KMS-11 (cell line): ENCODE measurements around the gene COIL.
A peak's percentile ranks its signal among the peaks of the same experiment; 100 is the strongest.
"Not testable (repeated sequence)": the region's sequence is repeated elsewhere in the genome, so short reads cannot be mapped to it uniquely, and the experiment has no call there.

Experiments
- H2AFZ ChIP-seq: fragments of 200-600 bp; sonication (generic); 2 replicates; pipeline ENCODE4 v1.6.1; 2016; ENCODE audit warnings: antibody characterized with exemption, mixed run types, low read depth
- H3K27ac ChIP-seq: fragments of 200-600 bp; sonication (generic); 2 replicates; pipeline ENCODE4 v1.6.1; 2016; ENCODE audit warnings: mild to moderate bottlenecking, mixed run types
- H3K27me3 ChIP-seq: fragments of 200-600 bp; sonication (generic); 2 replicates; pipeline ENCODE4 v1.6.1; 2017; ENCODE audit warnings: mild to moderate bottlenecking, low read depth, mixed run types, moderate library complexity; ENCODE audit not compliant: insufficient read depth
- H3K36me3 ChIP-seq: fragments of 200-600 bp; sonication (generic); 2 replicates; pipeline ENCODE4 v1.6.1; 2017; ENCODE audit warnings: mild to moderate bottlenecking, mixed run types; ENCODE audit not compliant: insufficient read depth
- H3K4me1 ChIP-seq: fragments of 200-600 bp; sonication (generic); 2 replicates; pipeline ENCODE4 v1.6.1; 2016; ENCODE audit warnings: mild to moderate bottlenecking, low read depth, mixed run types; ENCODE audit not compliant: poor library complexity, severe bottlenecking
- H3K4me2 ChIP-seq: fragments of 200-600 bp; sonication (generic); 2 replicates; pipeline ENCODE4 v1.7.0; 2016; ENCODE audit warnings: mild to moderate bottlenecking, mixed run types
- H3K4me3 ChIP-seq: fragments of 200-600 bp; sonication (generic); IDR thresholded peaks from 2 replicates; pipeline ENCODE4 v1.6.1; 2017; ENCODE audit warnings: low read depth, low read length, mixed read lengths; ENCODE audit not compliant: insufficient read depth
- H3K79me2 ChIP-seq: fragments of 200-600 bp; sonication (generic); 2 replicates; pipeline ENCODE4 v1.6.1; 2016; ENCODE audit warnings: low read depth, mixed run types; ENCODE audit not compliant: insufficient read depth
- H3K9ac ChIP-seq: fragments of 200-600 bp; sonication (generic); 2 replicates; pipeline ENCODE4 v1.6.1; 2016; ENCODE audit warnings: mild to moderate bottlenecking, mixed run types
- H4K20me1 ChIP-seq: fragments of 200-600 bp; sonication (generic); 2 replicates; pipeline ENCODE4 v1.6.1; 2016; ENCODE audit warnings: mild to moderate bottlenecking, mixed run types; ENCODE audit not compliant: insufficient read depth
- TF ChIP-seq, protein P1 (sequence below): fragments of 200-600 bp; sonication (generic); conservative IDR thresholded peaks from 2 replicates; pipeline ENCODE4 v1.6.1; 2017; ENCODE audit warnings: low read depth, mild to moderate bottlenecking, antibody characterized with exemption, low read length, moderate library complexity, mixed read lengths

COIL gene

DNA sequence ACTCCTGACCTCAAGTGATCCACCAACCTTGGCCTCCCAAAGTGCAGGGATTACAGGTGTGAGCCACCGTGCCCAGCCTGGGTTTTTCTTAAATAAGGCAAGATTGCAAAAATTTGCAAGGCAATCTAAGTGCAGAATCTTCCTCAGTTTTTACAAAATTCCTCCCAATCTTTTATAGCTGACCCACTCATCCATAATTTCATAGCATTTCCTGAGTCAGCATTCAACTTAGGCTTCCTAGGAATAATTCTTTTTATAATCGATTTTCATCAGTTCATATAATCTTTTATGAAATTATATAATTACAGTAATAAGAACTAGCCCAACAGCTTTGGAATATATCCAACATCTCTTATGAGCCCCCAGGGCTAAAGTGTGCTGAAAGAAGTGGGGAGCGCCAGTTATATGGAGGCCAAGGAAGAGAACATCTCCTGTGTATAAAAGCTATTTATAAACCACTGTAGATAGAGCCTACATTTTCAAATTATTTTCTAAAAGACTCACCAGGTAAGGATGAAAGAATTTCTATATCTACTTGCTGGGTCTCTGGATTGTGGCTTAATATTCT, 14.8 kb downstream of the COIL start:
- TF ChIP-seq, protein P1, sequence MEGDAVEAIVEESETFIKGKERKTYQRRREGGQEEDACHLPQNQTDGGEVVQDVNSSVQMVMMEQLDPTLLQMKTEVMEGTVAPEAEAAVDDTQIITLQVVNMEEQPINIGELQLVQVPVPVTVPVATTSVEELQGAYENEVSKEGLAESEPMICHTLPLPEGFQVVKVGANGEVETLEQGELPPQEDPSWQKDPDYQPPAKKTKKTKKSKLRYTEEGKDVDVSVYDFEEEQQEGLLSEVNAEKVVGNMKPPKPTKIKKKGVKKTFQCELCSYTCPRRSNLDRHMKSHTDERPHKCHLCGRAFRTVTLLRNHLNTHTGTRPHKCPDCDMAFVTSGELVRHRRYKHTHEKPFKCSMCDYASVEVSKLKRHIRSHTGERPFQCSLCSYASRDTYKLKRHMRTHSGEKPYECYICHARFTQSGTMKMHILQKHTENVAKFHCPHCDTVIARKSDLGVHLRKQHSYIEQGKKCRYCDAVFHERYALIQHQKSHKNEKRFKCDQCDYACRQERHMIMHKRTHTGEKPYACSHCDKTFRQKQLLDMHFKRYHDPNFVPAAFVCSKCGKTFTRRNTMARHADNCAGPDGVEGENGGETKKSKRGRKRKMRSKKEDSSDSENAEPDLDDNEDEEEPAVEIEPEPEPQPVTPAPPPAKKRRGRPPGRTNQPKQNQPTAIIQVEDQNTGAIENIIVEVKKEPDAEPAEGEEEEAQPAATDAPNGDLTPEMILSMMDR = no peak
- Histone ChIP-seq H2AFZ (no peak overlapping the region), H3K79me2 (no peaks in the 10 kb centered on the region), H3K4me1 (no peaks in the 10 kb centered on the region), H3K36me3 (no peaks in the 10 kb centered on the region; the same call in 1 of the 2 replicates), H3K4me3 (no peak overlapping the region), H3K27me3 (no peaks in the 10 kb centered on the region), H3K9ac (no peak overlapping the region), H3K4me2 (no peak overlapping the region), H4K20me1 (no peaks in the 10 kb centered on the region), H3K27ac (no peak overlapping the region)

DNA sequence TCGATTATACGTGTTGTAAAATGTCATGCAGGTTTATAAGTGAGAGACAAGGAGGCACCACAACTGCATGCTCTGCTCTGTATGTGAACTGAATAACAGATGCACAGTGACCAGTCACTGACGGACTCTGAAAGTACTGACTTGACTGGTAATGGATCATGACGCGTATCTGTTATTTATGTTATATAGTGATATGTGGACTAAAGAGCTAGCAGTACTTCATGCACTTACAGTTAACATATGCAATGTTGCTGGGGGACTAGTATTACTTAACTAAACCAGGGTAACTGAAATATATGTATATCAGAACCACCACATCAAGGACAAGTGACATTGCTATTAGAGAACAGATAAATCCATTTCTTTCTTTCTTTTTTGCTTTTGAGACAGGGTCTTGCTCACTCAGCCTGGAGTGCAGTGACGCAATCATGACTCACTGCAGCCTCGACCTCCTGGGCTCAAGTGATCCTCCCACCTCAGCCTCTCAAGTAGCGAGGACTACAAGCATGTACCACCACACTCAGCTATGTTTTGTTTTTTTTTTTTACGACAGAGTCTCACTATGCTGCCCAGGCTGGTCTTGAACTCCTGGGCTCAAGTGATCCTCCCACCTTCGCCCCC, 17.2 kb downstream of the COIL start:
- H2AFZ ChIP-seq = no peak overlapping the region
- no peak overlapping the region for H3K9ac ChIP-seq
- no peaks in the 10 kb centered on the region; the same call in 1 of the 2 replicates for H3K36me3 ChIP-seq
- TF ChIP-seq, protein P1 = no peak
- H3K4me3 ChIP-seq = no peak overlapping the region
- no peaks in the 10 kb centered on the region for H3K79me2 ChIP-seq
- H3K27ac ChIP-seq = no peak overlapping the region
- H4K20me1 ChIP-seq = no peaks in the 10 kb centered on the region
- H3K27me3 ChIP-seq = no peaks in the 10 kb centered on the region
- H3K4me1 ChIP-seq = no peaks in the 10 kb centered on the region
- H3K4me2 ChIP-seq = no peak overlapping the region

DNA sequence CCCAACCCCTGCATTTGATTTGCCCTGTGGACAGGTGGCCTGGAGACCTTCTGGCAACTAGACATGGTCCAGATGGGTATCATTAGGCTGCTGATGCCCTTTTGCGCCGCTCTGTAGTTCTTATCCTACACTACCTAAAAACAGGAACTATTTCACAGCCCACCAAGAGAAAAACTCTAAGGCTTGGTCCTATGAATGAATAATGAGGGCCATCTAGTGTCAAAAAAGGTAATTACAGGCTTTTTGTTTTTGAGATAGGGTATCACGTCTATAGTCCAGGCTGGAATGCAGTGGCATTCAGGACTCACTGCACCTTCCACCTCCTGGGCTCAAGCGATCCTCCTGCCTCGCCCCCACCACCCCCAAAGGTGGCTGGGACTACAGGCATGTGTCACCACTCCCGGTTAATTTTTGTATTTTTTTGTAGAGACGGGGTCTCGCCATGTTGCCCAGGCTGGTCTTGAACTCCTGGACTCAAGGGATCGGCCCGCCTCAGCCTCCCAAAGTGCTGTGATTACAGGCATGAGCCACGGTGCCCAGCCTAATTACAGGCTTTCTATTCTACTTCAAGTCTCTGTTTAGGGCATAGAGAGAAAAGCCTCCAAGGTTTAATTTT, 20.9 kb downstream of the COIL start:
- H2AFZ ChIP-seq = no peak overlapping the region
- H3K4me2 ChIP-seq = no peak overlapping the region
- H3K27ac ChIP-seq = no peak overlapping the region
- H3K4me3 ChIP-seq = no peak overlapping the region
- no peaks in the 10 kb centered on the region for H3K27me3 ChIP-seq
- H3K79me2 ChIP-seq = no peaks in the 10 kb centered on the region
- H3K4me1 ChIP-seq = no peaks in the 10 kb centered on the region
- no peak overlapping the region for H3K9ac ChIP-seq
- peaks cover 4% of the 10 kb centered on the region; the same call in 1 of the 2 replicates for H3K36me3 ChIP-seq
- TF ChIP-seq, protein P1 = peak; percentile 86
- H4K20me1 ChIP-seq = no peaks in the 10 kb centered on the region

DNA sequence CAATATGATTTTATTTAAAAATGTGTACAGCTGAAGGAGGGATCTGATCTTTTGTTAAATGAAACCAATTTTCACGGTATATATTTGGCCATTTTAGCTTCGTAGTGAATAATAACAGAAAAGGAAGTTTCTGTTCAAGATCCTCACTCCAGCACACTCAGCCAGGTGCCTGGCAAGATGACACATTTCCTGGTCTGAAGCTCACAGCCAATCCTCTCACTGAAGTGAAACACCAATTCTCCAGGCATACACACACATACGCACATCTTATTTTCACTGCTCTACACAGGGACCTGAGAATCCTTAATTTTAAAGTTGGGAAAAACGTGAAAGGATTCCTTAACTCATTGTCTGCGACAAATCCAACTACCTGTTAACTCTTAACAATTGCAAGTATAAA, 22.6 kb downstream of the COIL start:
- H3K4me1 ChIP-seq, H4K20me1 ChIP-seq, H3K9ac ChIP-seq, H3K36me3 ChIP-seq, H2AFZ ChIP-seq, H3K4me2 ChIP-seq, H3K79me2 ChIP-seq, H3K27ac ChIP-seq, H3K27me3 ChIP-seq, H3K4me3 ChIP-seq: not testable (repeated sequence)

DNA sequence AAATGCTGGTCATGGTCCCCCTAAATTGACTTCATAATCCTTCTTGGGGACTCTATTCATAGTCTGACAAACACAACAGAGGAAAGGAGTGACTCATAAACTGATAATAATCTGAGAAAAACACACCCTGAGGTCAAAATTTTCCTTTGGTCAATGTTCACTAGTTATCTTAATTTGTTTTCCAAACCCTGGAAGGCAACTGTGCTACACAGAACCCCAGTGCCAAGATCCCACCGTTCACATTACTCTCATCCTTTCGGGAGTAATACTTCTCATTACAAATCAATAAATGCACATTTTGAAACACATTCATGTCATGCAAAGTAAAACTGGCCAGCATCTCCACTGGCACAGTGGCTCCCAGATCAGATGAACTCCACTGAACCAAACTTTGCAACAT, 23.2 kb downstream of the COIL start:
- H3K27ac ChIP-seq = no peak overlapping the region

More for the DNA sequence above, 23.2 kb downstream of the COIL start:
- no peak overlapping the region for H3K9ac ChIP-seq
- no peaks in the 10 kb centered on the region for H3K79me2 ChIP-seq
- TF ChIP-seq, protein P1 = no peak
- no peak overlapping the region for H3K4me3 ChIP-seq
- no peak overlapping the region for H2AFZ ChIP-seq
- H4K20me1 ChIP-seq = no peaks in the 10 kb centered on the region
- 0 out of 2 replicates have a peak, but pooled peaks cover 4% of the 10 kb centered on the region for H3K36me3 ChIP-seq
- no peaks in the 10 kb centered on the region for H3K4me1 ChIP-seq
- no peak overlapping the region for H3K4me2 ChIP-seq
- no peaks in the 10 kb centered on the region for H3K27me3 ChIP-seq
